Spleen (tissue), 11 donors: ENCODE data around the gene STEAP1B. TPM values are rescaled to one million over a fixed set of nuclear protein-coding genes. Genes with fewer than 3 reads are reported as not detected.

Experiments used
- DNase-seq: peaks from one replicate; pipeline ENCODE4 v3.0.0-alpha.2; 2020
- H3K27ac ChIP-seq, 8 donors: fragments of 200-600 bp; sonication (generic) in 7 of 8; 1 replicate in 4 of 8; 2 replicates in 4 of 8; pipeline versions ENCODE4 v1.5.0 to v1.8.0; 2016 to 2021; ENCODE audit warnings: inconsistent platforms in 4 of 8, mild to moderate bottlenecking in 4 of 8, moderate library complexity in 1 of 8
- H3K27me3 ChIP-seq, 7 donors: fragments of 200-600 bp; sonication (generic) in 6 of 7; replicated peaks in 1 of 7; 1 replicate in 4 of 7; 2 replicates in 3 of 7; pipeline versions ENCODE4 v1.5.0 to v1.8.0; 2016 to 2021; ENCODE audit warnings: inconsistent platforms in 3 of 7, mild to moderate bottlenecking in 1 of 7
- H3K36me3 ChIP-seq, 6 donors: fragments of 200-600 bp; sonication (generic) in 5 of 6; 1 replicate in 4 of 6; 2 replicates in 2 of 6; pipeline versions ENCODE4 v1.5.0 to v1.8.0; 2016 to 2021; ENCODE audit warnings: inconsistent platforms in 2 of 6
- H3K4me1 ChIP-seq, 6 donors: fragments of 200-600 bp; sonication (generic) in 5 of 6; 1 replicate in 3 of 6; 2 replicates in 3 of 6; pipeline versions ENCODE4 v1.5.0 to v1.8.0; 2016 to 2021; ENCODE audit warnings: inconsistent platforms in 3 of 6
- H3K4me3 ChIP-seq, 8 donors: fragments of 200-600 bp; sonication (generic) in 7 of 8; 1 replicate in 4 of 8; 2 replicates in 4 of 8; pipeline versions ENCODE4 v1.5.0 to v1.8.0; 2016 to 2021; ENCODE audit warnings: inconsistent platforms in 4 of 8, mild to moderate bottlenecking in 4 of 8, moderate library complexity in 2 of 8
- H3K9me3 ChIP-seq, 8 donors: fragments of 200-600 bp; sonication (generic) in 7 of 8; 1 replicate in 4 of 8; 2 replicates in 4 of 8; pipeline versions ENCODE4 v1.5.0 to v1.8.0; 2016 to 2021; ENCODE audit warnings: inconsistent platforms in 4 of 8
- POLR2A ChIP-seq, 3 donors: fragments of 450-650 bp; IDR thresholded peaks; one replicate each; pipeline ENCODE4 v1.5.1; 2017; ENCODE audit warnings: antibody characterized with exemption in 3 of 3, mild to moderate bottlenecking in 1 of 3
- POLR2AphosphoS5 ChIP-seq, 3 donors: sonication (generic); formaldehyde crosslinking; IDR thresholded peaks; one replicate each; pipeline ENCODE4 v1.5.1; 2017; ENCODE audit warnings: antibody characterized with exemption in 3 of 3
- WGBS, 5 donors: extraction: QIAGEN DNeasy Blood & Tissue Kit in 3 of 5; methylation state at CpG; one replicate each; pipeline versions ENCODE4 v1.1.5 to v1.1.7; 2013 to 2018; 5-methylcytosine and 5-hydroxymethylcytosine counted together
- intact Hi-C: fragments of 100-400 bp; cut with DNase I; formaldehyde crosslinking; loops from one replicate; pipeline ENCODE4 v1.15.0; 2023; ENCODE audit warnings: low total_unique reads
- polyA plus RNA-seq, 3 donors: library from polyadenylated mRNA; stranded (reverse); fragments of 200-250 nt; gene quantifications; one replicate each; pipeline ENCODE4 v1.2.1, GENCODE V29; 2013
- total RNA-seq, 7 donors: library from RNA; depleted of rRNA in 3 of 7; stranded (reverse); fragments of >200 nt in 3 of 7; fragmentation: NEBNext Ultra II Directional in 4 of 7; extraction: Animal tissue kit (Norgen Biotek cat#: 25700) in 4 of 7; gene quantifications; one replicate each; pipeline versions ENCODE4 v1.1.0 to v1.2.1, GENCODE V29; 2016 to 2021
- TF ChIP-seq, protein P1 (sequence below), 11 experiments: fragments of 200-600 bp in 7 of 11; fragments of 450-650 bp in 4 of 11; sonication (generic) in 4 of 11; IDR thresholded peaks in 8 of 11; conservative IDR thresholded peaks in 3 of 11; 1 replicate in 7 of 11; 2 replicates in 4 of 11; pipeline versions ENCODE4 v1.4.0 to v1.8.0; 2016 to 2021; ENCODE audit warnings: antibody characterized with exemption in 11 of 11, inconsistent platforms in 4 of 11, mild to moderate bottlenecking in 1 of 11
- donor health status: healthy with polysubstance abuse.
- donor health status: DM: no; HTN: no; CAD: no; lungs with moderate emphysema.
- donor health status: DM: no; HTN: no; CAD: no.
- donor health status: Bipolar disorder and iron deficiency.
- donor health status: healthy.
- donor health status: DM: no; HTN: no; CAD: no.
- donor health status: DM: yes; HTN: yes; CAD: no.

Gene STEAP1B
- total and polyA plus RNA-seq, 10 donors = 5.9 to 22.5 (median 12.9) TPM

DNA sequence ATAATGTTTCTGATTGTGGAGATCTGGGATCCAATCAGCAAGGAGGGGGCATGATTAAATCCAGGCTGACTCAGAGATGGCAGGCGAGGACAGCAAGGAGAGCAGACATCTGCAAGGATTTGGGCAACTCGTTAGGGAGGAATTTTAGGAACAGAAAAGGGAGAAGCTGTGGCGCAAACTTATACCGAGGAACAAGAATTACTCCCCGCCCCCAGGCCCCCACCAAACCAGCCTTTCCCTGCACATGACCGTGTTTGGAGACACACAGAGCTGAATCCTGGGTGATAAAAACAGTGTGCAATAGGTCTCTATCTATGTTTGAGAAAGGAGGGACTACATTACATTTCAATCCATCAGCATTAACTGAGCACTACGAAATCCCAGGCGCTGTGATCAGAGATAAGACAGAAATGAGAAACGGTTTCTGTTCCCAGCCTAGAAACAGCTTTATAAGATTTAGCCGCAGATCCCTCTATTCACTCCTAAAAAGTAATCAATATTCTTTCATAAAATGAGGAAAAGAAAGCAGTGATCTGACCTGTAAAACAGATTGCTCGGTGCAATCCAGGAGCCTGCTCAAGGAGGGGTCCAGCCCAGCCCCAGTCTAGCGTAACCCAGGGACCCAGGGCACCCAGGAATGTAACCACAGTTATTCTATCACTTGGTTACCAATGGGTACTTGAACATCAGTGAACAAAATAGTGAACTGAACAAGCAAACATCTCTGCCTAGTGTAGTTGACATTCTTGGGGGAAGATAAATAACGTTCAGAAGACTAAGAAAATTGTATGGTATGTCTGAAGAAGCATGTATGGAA lies 105.9 kb downstream of the STEAP1B start:
- WGBS, 5 donors = 81 to 89% (median 85%) methylated on average over 13 of the region's 13 CpGs
- no peak overlapping the region for H3K4me3 ChIP-seq

DNA sequence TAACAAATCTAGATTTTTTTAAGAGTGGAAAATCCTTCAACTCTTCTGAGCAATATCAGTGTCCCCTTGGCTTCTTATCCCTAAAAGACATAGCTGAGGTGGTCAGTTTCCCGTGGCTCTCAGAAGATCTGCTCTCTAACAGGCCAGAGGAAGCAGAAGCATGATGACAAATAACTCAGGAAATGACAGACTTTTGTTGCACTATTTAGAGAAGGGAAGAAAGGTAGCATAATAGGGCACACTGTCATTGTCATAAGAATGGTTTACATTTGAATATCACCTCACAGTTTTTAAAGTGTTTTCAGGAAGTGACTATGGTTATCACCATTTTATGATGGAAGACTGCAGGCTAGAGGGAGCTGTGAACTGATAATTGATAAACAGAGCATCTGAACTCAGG lies 109.5 kb downstream of the STEAP1B start:
- DNase-seq = no peak
- no peaks in the 10 kb centered on the region for H3K9me3 ChIP-seq
- no peaks in the 10 kb centered on the region for H3K27me3 ChIP-seq
- TF ChIP-seq, protein P1, sequence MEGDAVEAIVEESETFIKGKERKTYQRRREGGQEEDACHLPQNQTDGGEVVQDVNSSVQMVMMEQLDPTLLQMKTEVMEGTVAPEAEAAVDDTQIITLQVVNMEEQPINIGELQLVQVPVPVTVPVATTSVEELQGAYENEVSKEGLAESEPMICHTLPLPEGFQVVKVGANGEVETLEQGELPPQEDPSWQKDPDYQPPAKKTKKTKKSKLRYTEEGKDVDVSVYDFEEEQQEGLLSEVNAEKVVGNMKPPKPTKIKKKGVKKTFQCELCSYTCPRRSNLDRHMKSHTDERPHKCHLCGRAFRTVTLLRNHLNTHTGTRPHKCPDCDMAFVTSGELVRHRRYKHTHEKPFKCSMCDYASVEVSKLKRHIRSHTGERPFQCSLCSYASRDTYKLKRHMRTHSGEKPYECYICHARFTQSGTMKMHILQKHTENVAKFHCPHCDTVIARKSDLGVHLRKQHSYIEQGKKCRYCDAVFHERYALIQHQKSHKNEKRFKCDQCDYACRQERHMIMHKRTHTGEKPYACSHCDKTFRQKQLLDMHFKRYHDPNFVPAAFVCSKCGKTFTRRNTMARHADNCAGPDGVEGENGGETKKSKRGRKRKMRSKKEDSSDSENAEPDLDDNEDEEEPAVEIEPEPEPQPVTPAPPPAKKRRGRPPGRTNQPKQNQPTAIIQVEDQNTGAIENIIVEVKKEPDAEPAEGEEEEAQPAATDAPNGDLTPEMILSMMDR (IDR thresholded peaks at IDR 0.05 in 8 of 11, conservative IDR thresholded peaks at IDR 0.05 in 3 of 11) = no peak
- TF ChIP-seq POLR2AphosphoS5 (IDR thresholded peaks at IDR 0.05) = no peak
- TF ChIP-seq POLR2A (IDR thresholded peaks at IDR 0.05) = no peak
- H3K36me3 ChIP-seq = no peaks in the 10 kb centered on the region
- intact Hi-C loops = no loop called here
- no peak overlapping the region for H3K27ac ChIP-seq
- H3K4me3 ChIP-seq = no peak overlapping the region
- WGBS, 5 donors = 23 to 44% (median 41%) methylated on average over 1 of the region's 1 CpG
- H3K4me1 ChIP-seq = no peaks in the 10 kb centered on the region

More for the DNA sequence above, 105.9 kb downstream of the STEAP1B start:
- no peaks in the 10 kb centered on the region for H3K36me3 ChIP-seq
- H3K27ac ChIP-seq = no peak overlapping the region
- intact Hi-C loops = no loop called here
- no peak for TF ChIP-seq POLR2AphosphoS5 (IDR thresholded peaks at IDR 0.05)
- no peak for TF ChIP-seq POLR2A (IDR thresholded peaks at IDR 0.05)
- H3K9me3 ChIP-seq = no peaks in the 10 kb centered on the region
- H3K4me1 ChIP-seq = no peaks in the 10 kb centered on the region
- H3K27me3 ChIP-seq = no peaks in the 10 kb centered on the region
- DNase-seq = no peak

- no peak for DNase-seq
- Histone ChIP-seq H3K27me3 (no peaks in the 10 kb centered on the region), H3K36me3 (no peaks in the 10 kb centered on the region), H3K4me1 (no peaks in the 10 kb centered on the region), H3K9me3 (no peaks in the 10 kb centered on the region), H3K4me3 (no peak overlapping the region), H3K27ac (no peak overlapping the region)
- TF ChIP-seq POLR2A (IDR thresholded peaks at IDR 0.05) (no peak), POLR2AphosphoS5 (IDR thresholded peaks at IDR 0.05) (no peak)
- TF ChIP-seq, protein P1 (IDR thresholded peaks at IDR 0.05 in 8 of 11, conservative IDR thresholded peaks at IDR 0.05 in 3 of 11) = no peak
- intact Hi-C loops = no loop called here
- WGBS, 5 donors = 80 to 90% (median 87%) methylated on average over 2 of the region's 2 CpGs
These were observed 110.1 kb downstream of the STEAP1B start for GRCh38 chr7:22389892-22390291.

DNA sequence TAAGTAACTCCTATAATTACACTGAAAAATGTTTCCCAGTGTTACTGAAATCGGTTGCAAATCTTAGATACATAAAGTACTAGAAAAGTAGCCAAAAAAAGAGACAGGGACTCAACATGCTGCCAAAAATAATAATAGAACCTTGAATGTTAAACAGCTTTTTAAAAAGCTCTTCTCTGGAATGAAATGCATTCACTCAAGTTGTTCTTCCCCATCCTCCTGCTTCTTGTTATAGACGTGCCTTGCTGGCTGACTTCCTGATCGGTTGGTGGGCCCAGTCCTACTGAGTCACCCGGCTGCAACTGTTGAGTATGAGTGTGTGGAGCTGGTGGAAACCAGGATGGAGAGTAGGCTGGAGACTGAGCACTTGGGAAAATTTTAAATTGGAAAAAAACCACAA lies 112.4 kb downstream of the STEAP1B start:
- DNase-seq = no peak
- intact Hi-C loops = no loop called here
- Histone ChIP-seq H3K27ac (no peak overlapping the region), H3K4me3 (no peak overlapping the region), H3K9me3 (no peaks in the 10 kb centered on the region), H3K36me3 (no peaks in the 10 kb centered on the region), H3K4me1 (no peaks in the 10 kb centered on the region), H3K27me3 (no peaks in the 10 kb centered on the region)
- WGBS, 5 donors = 50 to 74% (median 62%) methylated on average over 4 of the region's 4 CpGs
- TF ChIP-seq POLR2AphosphoS5 (IDR thresholded peaks at IDR 0.05) (no peak), POLR2A (IDR thresholded peaks at IDR 0.05) (no peak)
- TF ChIP-seq, protein P1 (IDR thresholded peaks at IDR 0.05 in 8 of 11, conservative IDR thresholded peaks at IDR 0.05 in 3 of 11) = no peak
